Measurements from ENCODE around the gene PSMB9. TPM values are rescaled to one million over a fixed set of nuclear protein-coding genes. Genes with fewer than 3 reads are reported as not detected.
A peak's percentile ranks its signal among the peaks of the same experiment; 100 is the strongest.

PSMB9 gene
- total and polyA plus RNA-seq, 9 of the 15 experiments (the other 6 are each of a cell fraction or from before 2014, with no cell fraction given) = 1.1 to 3.7 (median 2.4) TPM

DNA sequence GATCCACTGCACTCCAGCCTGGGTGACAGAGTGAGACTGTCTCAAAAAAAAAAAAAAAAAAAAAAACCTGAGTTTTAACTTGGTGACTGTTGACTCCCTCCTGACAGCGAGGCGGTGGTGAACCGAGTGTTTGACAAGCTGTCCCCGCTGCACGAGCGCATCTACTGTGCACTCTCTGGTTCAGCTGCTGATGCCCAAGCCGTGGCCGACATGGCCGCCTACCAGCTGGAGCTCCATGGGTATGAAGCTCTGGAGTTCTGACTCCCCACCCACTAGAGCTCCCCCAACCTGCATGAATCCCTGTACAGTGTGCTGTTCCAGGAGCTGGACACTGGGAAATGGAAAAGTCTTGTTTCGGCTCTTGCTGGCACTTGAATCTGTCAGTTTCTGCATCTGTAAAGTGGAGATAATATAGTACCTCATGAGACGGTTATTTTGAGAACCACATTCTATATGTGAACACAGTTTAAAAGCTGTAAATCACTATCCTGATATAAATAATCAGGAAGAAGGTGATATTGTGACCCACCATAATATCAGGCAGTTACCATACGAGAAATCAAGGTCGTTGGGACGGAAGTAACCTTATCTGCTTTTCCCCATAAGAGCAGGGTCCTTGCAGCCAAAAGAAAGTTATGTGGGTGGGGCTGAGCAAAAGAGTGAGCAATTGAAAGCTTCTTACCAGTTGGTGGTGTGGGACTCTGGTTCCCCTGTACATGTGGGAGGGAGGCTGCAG is 3.3 kb downstream of the PSMB9 start (continued):
- 0 out of 4 replicates have a peak, but pooled peaks of 1 of the 2 experiments have one; percentile 27 for TF ChIP-seq ZMIZ1 (IDR thresholded peaks at IDR 0.05; ENCODE audit: low read depth in 2 of 2, low read length in 2 of 2)
- TF ChIP-seq PURB (CRISPR knock-in tag; IDR thresholded peaks at IDR 0.05; ENCODE audit: low read depth) = no peak
- TF ChIP-seq MTA3 (IDR thresholded peaks at IDR 0.05; ENCODE audit: borderline replicate concordance) = 0 out of 2 replicates have a peak, but pooled peaks have one; percentile 43
- TF ChIP-seq ZKSCAN8 (CRISPR knock-in tag; IDR thresholded peaks at IDR 0.05) = no peak
- TF ChIP-seq SAFB (IDR thresholded peaks at IDR 0.05; ENCODE audit: borderline replicate concordance, low read depth, low read length) = no peak
- no peak for TF ChIP-seq ZNF253 (CRISPR knock-in tag; conservative IDR thresholded peaks at IDR 0.05)
- TF ChIP-seq, protein P1, sequence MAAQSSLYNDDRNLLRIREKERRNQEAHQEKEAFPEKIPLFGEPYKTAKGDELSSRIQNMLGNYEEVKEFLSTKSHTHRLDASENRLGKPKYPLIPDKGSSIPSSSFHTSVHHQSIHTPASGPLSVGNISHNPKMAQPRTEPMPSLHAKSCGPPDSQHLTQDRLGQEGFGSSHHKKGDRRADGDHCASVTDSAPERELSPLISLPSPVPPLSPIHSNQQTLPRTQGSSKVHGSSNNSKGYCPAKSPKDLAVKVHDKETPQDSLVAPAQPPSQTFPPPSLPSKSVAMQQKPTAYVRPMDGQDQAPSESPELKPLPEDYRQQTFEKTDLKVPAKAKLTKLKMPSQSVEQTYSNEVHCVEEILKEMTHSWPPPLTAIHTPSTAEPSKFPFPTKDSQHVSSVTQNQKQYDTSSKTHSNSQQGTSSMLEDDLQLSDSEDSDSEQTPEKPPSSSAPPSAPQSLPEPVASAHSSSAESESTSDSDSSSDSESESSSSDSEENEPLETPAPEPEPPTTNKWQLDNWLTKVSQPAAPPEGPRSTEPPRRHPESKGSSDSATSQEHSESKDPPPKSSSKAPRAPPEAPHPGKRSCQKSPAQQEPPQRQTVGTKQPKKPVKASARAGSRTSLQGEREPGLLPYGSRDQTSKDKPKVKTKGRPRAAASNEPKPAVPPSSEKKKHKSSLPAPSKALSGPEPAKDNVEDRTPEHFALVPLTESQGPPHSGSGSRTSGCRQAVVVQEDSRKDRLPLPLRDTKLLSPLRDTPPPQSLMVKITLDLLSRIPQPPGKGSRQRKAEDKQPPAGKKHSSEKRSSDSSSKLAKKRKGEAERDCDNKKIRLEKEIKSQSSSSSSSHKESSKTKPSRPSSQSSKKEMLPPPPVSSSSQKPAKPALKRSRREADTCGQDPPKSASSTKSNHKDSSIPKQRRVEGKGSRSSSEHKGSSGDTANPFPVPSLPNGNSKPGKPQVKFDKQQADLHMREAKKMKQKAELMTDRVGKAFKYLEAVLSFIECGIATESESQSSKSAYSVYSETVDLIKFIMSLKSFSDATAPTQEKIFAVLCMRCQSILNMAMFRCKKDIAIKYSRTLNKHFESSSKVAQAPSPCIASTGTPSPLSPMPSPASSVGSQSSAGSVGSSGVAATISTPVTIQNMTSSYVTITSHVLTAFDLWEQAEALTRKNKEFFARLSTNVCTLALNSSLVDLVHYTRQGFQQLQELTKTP (IDR thresholded peaks at IDR 0.05; ENCODE audit: low read depth in 1 of 2, partially characterized antibody in 2 of 2) = peak in 1 of 2 experiments; percentile 88
- TF ChIP-seq ZNF263 (CRISPR knock-in tag; IDR thresholded peaks at IDR 0.05; ENCODE audit: borderline replicate concordance) = 0 out of 2 replicates have a peak, but pooled peaks have one; percentile 17
- no peak for TF ChIP-seq PHF20 (IDR thresholded peaks at IDR 0.05; ENCODE audit: partially characterized antibody)
- no peak for TF ChIP-seq ZNF707 (CRISPR knock-in tag; conservative IDR thresholded peaks at IDR 0.05)
- TF ChIP-seq, protein P2, sequence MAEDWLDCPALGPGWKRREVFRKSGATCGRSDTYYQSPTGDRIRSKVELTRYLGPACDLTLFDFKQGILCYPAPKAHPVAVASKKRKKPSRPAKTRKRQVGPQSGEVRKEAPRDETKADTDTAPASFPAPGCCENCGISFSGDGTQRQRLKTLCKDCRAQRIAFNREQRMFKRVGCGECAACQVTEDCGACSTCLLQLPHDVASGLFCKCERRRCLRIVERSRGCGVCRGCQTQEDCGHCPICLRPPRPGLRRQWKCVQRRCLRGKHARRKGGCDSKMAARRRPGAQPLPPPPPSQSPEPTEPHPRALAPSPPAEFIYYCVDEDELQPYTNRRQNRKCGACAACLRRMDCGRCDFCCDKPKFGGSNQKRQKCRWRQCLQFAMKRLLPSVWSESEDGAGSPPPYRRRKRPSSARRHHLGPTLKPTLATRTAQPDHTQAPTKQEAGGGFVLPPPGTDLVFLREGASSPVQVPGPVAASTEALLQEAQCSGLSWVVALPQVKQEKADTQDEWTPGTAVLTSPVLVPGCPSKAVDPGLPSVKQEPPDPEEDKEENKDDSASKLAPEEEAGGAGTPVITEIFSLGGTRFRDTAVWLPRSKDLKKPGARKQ (CRISPR knock-in tag; IDR thresholded peaks at IDR 0.05) = no peak
- TF ChIP-seq LCOR (CRISPR knock-in tag; IDR thresholded peaks at IDR 0.05) = no peak
- TF ChIP-seq TCFL5 (CRISPR knock-in tag; conservative IDR thresholded peaks at IDR 0.05) = no peak
- TF ChIP-seq THRB (CRISPR knock-in tag; conservative IDR thresholded peaks at IDR 0.05) = no peak
- peak; percentile 92 for TF ChIP-seq TEAD4 (IDR thresholded peaks at IDR 0.05; ENCODE audit: low read length)
- no peak for TF ChIP-seq TEAD4 (CRISPR knock-in tag; IDR thresholded peaks at IDR 0.05; ENCODE audit: borderline replicate concordance)

Measured in K562 (cell line).